ENCODE results near the gene SELENOP. TPM values are rescaled to one million over a fixed set of nuclear protein-coding genes. Genes with fewer than 3 reads are reported as not detected.

SELENOP gene
- polyA plus RNA-seq, 2 donors: 32.2 to 63.5 TPM

GRCh38 chr5:42843675-42844292 is 32.1 kb upstream of the SELENOP start:
- 89 to 91% methylated on average over 3 of the region's 3 CpGs for WGBS, 2 donors
- no peak overlapping the region for H3K27ac ChIP-seq (ENCODE audit: low read depth in 2 of 2, low read length in 1 of 2)
- no peaks in the 10 kb centered on the region for H3K9me3 ChIP-seq (ENCODE audit: control insufficient read depth in 2 of 2, insufficient read depth in 1 of 2, low read depth in 1 of 2, low read length in 1 of 2)
- peaks cover 0 to 2% of the 10 kb centered on the region in 2 donors for H3K4me1 ChIP-seq (ENCODE audit: control insufficient read depth in 2 of 2, insufficient read depth in 2 of 2, low read length in 1 of 2)
- no peaks in the 10 kb centered on the region for H3K36me3 ChIP-seq (ENCODE audit: control insufficient read depth in 2 of 2, insufficient read depth in 2 of 2, low read length in 1 of 2)
- H3K27me3 ChIP-seq (ENCODE audit: control insufficient read depth in 1 of 2, insufficient read depth in 2 of 2, low read length in 2 of 2): no peaks in the 10 kb centered on the region
- H3K4me3 ChIP-seq (ENCODE audit: low read depth in 1 of 2, low read length in 2 of 2): no peak overlapping the region

GRCh38 chr5:42842921-42843641 is 31.4 kb upstream of the SELENOP start:
- H3K27ac ChIP-seq (ENCODE audit: low read depth in 2 of 2, low read length in 1 of 2): no peak overlapping the region
- H3K27me3 ChIP-seq (ENCODE audit: control insufficient read depth in 1 of 2, insufficient read depth in 2 of 2, low read length in 2 of 2): no peaks in the 10 kb centered on the region
- no peaks in the 10 kb centered on the region for H3K9me3 ChIP-seq (ENCODE audit: control insufficient read depth in 2 of 2, insufficient read depth in 1 of 2, low read depth in 1 of 2, low read length in 1 of 2)
- 66 to 72% methylated on average over 4 of the region's 4 CpGs for WGBS, 2 donors
- no peak overlapping the region for H3K4me3 ChIP-seq (ENCODE audit: low read depth in 1 of 2, low read length in 2 of 2)
- peaks cover 0 to 2% of the 10 kb centered on the region in 2 donors for H3K4me1 ChIP-seq (ENCODE audit: control insufficient read depth in 2 of 2, insufficient read depth in 2 of 2, low read length in 1 of 2)
- no peaks in the 10 kb centered on the region for H3K36me3 ChIP-seq (ENCODE audit: control insufficient read depth in 2 of 2, insufficient read depth in 2 of 2, low read length in 1 of 2)

- H3K36me3 ChIP-seq (ENCODE audit: control insufficient read depth in 2 of 2, insufficient read depth in 2 of 2, low read length in 1 of 2): no peaks in the 10 kb centered on the region
- H3K4me1 ChIP-seq (ENCODE audit: control insufficient read depth in 2 of 2, insufficient read depth in 2 of 2, low read length in 1 of 2): peaks cover 2 to 3% of the 10 kb centered on the region in 2 donors
- WGBS, 2 donors: 69 to 70% methylated on average over 5 of the region's 5 CpGs
- H3K9me3 ChIP-seq (ENCODE audit: control insufficient read depth in 2 of 2, insufficient read depth in 1 of 2, low read depth in 1 of 2, low read length in 1 of 2): peaks cover 0 to 7% of the 10 kb centered on the region in 2 donors
- no peaks in the 10 kb centered on the region for H3K27me3 ChIP-seq (ENCODE audit: control insufficient read depth in 1 of 2, insufficient read depth in 2 of 2, low read length in 2 of 2)
- no peak overlapping the region for H3K27ac ChIP-seq (ENCODE audit: low read depth in 2 of 2, low read length in 1 of 2)
- H3K4me3 ChIP-seq (ENCODE audit: low read depth in 1 of 2, low read length in 2 of 2): no peak overlapping the region
Observed at GRCh38 chr5:42840842-42841567, 29.3 kb upstream of the SELENOP start.

- Histone ChIP-seq H3K36me3 (ENCODE audit: control insufficient read depth in 2 of 2, insufficient read depth in 2 of 2, low read length in 1 of 2) (no peaks in the 10 kb centered on the region), H3K27me3 (ENCODE audit: control insufficient read depth in 1 of 2, insufficient read depth in 2 of 2, low read length in 2 of 2) (no peaks in the 10 kb centered on the region), H3K4me3 (ENCODE audit: low read depth in 1 of 2, low read length in 2 of 2) (no peak overlapping the region), H3K4me1 (ENCODE audit: control insufficient read depth in 2 of 2, insufficient read depth in 2 of 2, low read length in 1 of 2) (peaks cover 2 to 3% of the 10 kb centered on the region in 2 donors), H3K9me3 (ENCODE audit: control insufficient read depth in 2 of 2, insufficient read depth in 1 of 2, low read depth in 1 of 2, low read length in 1 of 2) (peaks cover 0 to 7% of the 10 kb centered on the region in 2 donors), H3K27ac (ENCODE audit: low read depth in 2 of 2, low read length in 1 of 2) (no peak overlapping the region)
- WGBS, 2 donors: 17 to 24% methylated on average over 6 of the region's 6 CpGs
Observed at GRCh38 chr5:42840269-42840668, 28.6 kb upstream of the SELENOP start.

GRCh38 chr5:42839196-42839595 is 27.5 kb upstream of the SELENOP start:
- Histone ChIP-seq H3K9me3 (ENCODE audit: control insufficient read depth in 2 of 2, insufficient read depth in 1 of 2, low read depth in 1 of 2, low read length in 1 of 2) (peaks cover 0 to 7% of the 10 kb centered on the region in 2 donors), H3K4me3 (ENCODE audit: low read depth in 1 of 2, low read length in 2 of 2) (no peak overlapping the region), H3K36me3 (ENCODE audit: control insufficient read depth in 2 of 2, insufficient read depth in 2 of 2, low read length in 1 of 2) (no peaks in the 10 kb centered on the region), H3K4me1 (ENCODE audit: control insufficient read depth in 2 of 2, insufficient read depth in 2 of 2, low read length in 1 of 2) (peaks cover 2 to 3% of the 10 kb centered on the region in 2 donors), H3K27me3 (ENCODE audit: control insufficient read depth in 1 of 2, insufficient read depth in 2 of 2, low read length in 2 of 2) (no peaks in the 10 kb centered on the region), H3K27ac (ENCODE audit: low read depth in 2 of 2, low read length in 1 of 2) (no peak overlapping the region)
- 76% methylated on average over 3 of the region's 3 CpGs for WGBS, 2 donors

GRCh38 chr5:42837601-42838000 is 25.9 kb upstream of the SELENOP start:
- no peak overlapping the region for H3K27ac ChIP-seq (ENCODE audit: low read depth in 2 of 2, low read length in 1 of 2)
- no peaks in the 10 kb centered on the region for H3K27me3 ChIP-seq (ENCODE audit: control insufficient read depth in 1 of 2, insufficient read depth in 2 of 2, low read length in 2 of 2)
- no peaks in the 10 kb centered on the region for H3K36me3 ChIP-seq (ENCODE audit: control insufficient read depth in 2 of 2, insufficient read depth in 2 of 2, low read length in 1 of 2)
- H3K4me3 ChIP-seq (ENCODE audit: low read depth in 1 of 2, low read length in 2 of 2): no peak overlapping the region
- peaks cover 2 to 3% of the 10 kb centered on the region in 2 donors for H3K4me1 ChIP-seq (ENCODE audit: control insufficient read depth in 2 of 2, insufficient read depth in 2 of 2, low read length in 1 of 2)
- peaks cover 0 to 7% of the 10 kb centered on the region in 2 donors for H3K9me3 ChIP-seq (ENCODE audit: control insufficient read depth in 2 of 2, insufficient read depth in 1 of 2, low read depth in 1 of 2, low read length in 1 of 2)
- WGBS, 2 donors: 85 to 89% methylated on average over 3 of the region's 3 CpGs

- no peak overlapping the region for H3K4me3 ChIP-seq (ENCODE audit: low read depth in 1 of 2, low read length in 2 of 2)
- no peaks in the 10 kb centered on the region for H3K36me3 ChIP-seq (ENCODE audit: control insufficient read depth in 2 of 2, insufficient read depth in 2 of 2, low read length in 1 of 2)
- H3K27ac ChIP-seq (ENCODE audit: low read depth in 2 of 2, low read length in 1 of 2): no peak overlapping the region
- no peaks in the 10 kb centered on the region for H3K27me3 ChIP-seq (ENCODE audit: control insufficient read depth in 1 of 2, insufficient read depth in 2 of 2, low read length in 2 of 2)
- 97 to 98% methylated on average over 25 of the region's 25 CpGs for WGBS, 2 donors
- H3K9me3 ChIP-seq (ENCODE audit: control insufficient read depth in 2 of 2, insufficient read depth in 1 of 2, low read depth in 1 of 2, low read length in 1 of 2): peaks cover 0 to 7% of the 10 kb centered on the region in 2 donors
- peaks cover 2 to 3% of the 10 kb centered on the region in 2 donors for H3K4me1 ChIP-seq (ENCODE audit: control insufficient read depth in 2 of 2, insufficient read depth in 2 of 2, low read length in 1 of 2)
Observed at GRCh38 chr5:42836070-42836769, 24.5 kb upstream of the SELENOP start.

- 76 to 79% methylated on average over 5 of the region's 5 CpGs for WGBS, 2 donors
- Histone ChIP-seq H3K4me3 (ENCODE audit: low read depth in 1 of 2, low read length in 2 of 2) (no peak overlapping the region), H3K4me1 (ENCODE audit: control insufficient read depth in 2 of 2, insufficient read depth in 2 of 2, low read length in 1 of 2) (peaks cover 0 to 3% of the 10 kb centered on the region in 2 donors)
Observed at GRCh38 chr5:42832060-42832459, 20.4 kb upstream of the SELENOP start.

GRCh38 chr5:42830924-42831323 is 19.2 kb upstream of the SELENOP start:
- no peaks in the 10 kb centered on the region for H3K9me3 ChIP-seq (ENCODE audit: control insufficient read depth in 2 of 2, insufficient read depth in 1 of 2, low read depth in 1 of 2, low read length in 1 of 2)
- no peak overlapping the region for H3K4me3 ChIP-seq (ENCODE audit: low read depth in 1 of 2, low read length in 2 of 2)
- H3K27me3 ChIP-seq (ENCODE audit: control insufficient read depth in 1 of 2, insufficient read depth in 2 of 2, low read length in 2 of 2): no peaks in the 10 kb centered on the region
- H3K4me1 ChIP-seq (ENCODE audit: control insufficient read depth in 2 of 2, insufficient read depth in 2 of 2, low read length in 1 of 2): no peaks in the 10 kb centered on the region
- WGBS, 2 donors: 84 to 86% methylated on average over 2 of the region's 2 CpGs
- H3K36me3 ChIP-seq (ENCODE audit: control insufficient read depth in 2 of 2, insufficient read depth in 2 of 2, low read length in 1 of 2): no peaks in the 10 kb centered on the region
- no peak overlapping the region for H3K27ac ChIP-seq (ENCODE audit: low read depth in 2 of 2, low read length in 1 of 2)

More at GRCh38 chr5:42832060-42832459, 20.4 kb upstream of the SELENOP start:
- no peaks in the 10 kb centered on the region for H3K27me3 ChIP-seq (ENCODE audit: control insufficient read depth in 1 of 2, insufficient read depth in 2 of 2, low read length in 2 of 2)
- H3K36me3 ChIP-seq (ENCODE audit: control insufficient read depth in 2 of 2, insufficient read depth in 2 of 2, low read length in 1 of 2): no peaks in the 10 kb centered on the region
- no peak overlapping the region for H3K27ac ChIP-seq (ENCODE audit: low read depth in 2 of 2, low read length in 1 of 2)
- peaks cover 0 to 7% of the 10 kb centered on the region in 2 donors for H3K9me3 ChIP-seq (ENCODE audit: control insufficient read depth in 2 of 2, insufficient read depth in 1 of 2, low read depth in 1 of 2, low read length in 1 of 2)

Data from esophagus (tissue), 2 donors.